Loucy (cell line): ENCODE measurements around the gene CCDC102B.

ENCODE experiments used
- H2AFZ ChIP-seq: fragments of 200-600 bp; sonication (generic); 2 replicates; pipeline ENCODE4 v1.6.0; 2016; ENCODE audit warnings: antibody characterized with exemption, mild to moderate bottlenecking, low read length, moderate library complexity
- H3F3A ChIP-seq: fragments of 200-600 bp; 2 replicates; pipeline ENCODE4 v1.6.0; 2016; ENCODE audit warnings: antibody characterized with exemption, low read depth, mild to moderate bottlenecking
- H3K27me3 ChIP-seq: fragments of 200-600 bp; sonication (generic); 2 replicates; pipeline ENCODE4 v1.6.1; 2014; ENCODE audit warnings: low read length, mild to moderate bottlenecking; ENCODE audit not compliant: insufficient read depth, poor library complexity, severe bottlenecking
- H3K36me3 ChIP-seq: fragments of 200-600 bp; sonication (generic); 2 replicates; pipeline ENCODE4 v1.6.1; 2016; ENCODE audit warnings: low read length; ENCODE audit not compliant: insufficient read depth
- H3K4me1 ChIP-seq: fragments of 200-600 bp; sonication (generic); 2 replicates; pipeline ENCODE4 v1.5.1; 2014; ENCODE audit warnings: low read length, mild to moderate bottlenecking; ENCODE audit not compliant: insufficient read depth, poor library complexity, severe bottlenecking
- H3K4me2 ChIP-seq: fragments of 200-600 bp; sonication (generic); 2 replicates; pipeline ENCODE4 v1.6.0; 2014; ENCODE audit warnings: antibody characterized with exemption, low read length, low read depth, mild to moderate bottlenecking; ENCODE audit not compliant: poor library complexity, severe bottlenecking
- H3K4me3 ChIP-seq: fragments of 200-600 bp; sonication (generic); 2 replicates; pipeline ENCODE4 v1.5.1; 2014; ENCODE audit warnings: low read length, mild to moderate bottlenecking, mixed read lengths; ENCODE audit not compliant: poor library complexity, severe bottlenecking
- H3K79me2 ChIP-seq: fragments of 200-600 bp; sonication (generic); 2 replicates; pipeline ENCODE4 v1.6.1; 2014; ENCODE audit warnings: low read length; ENCODE audit not compliant: insufficient read depth
- H3K9ac ChIP-seq: fragments of 200-600 bp; sonication (generic); 2 replicates; pipeline ENCODE4 v1.6.0; 2014; ENCODE audit warnings: mild to moderate bottlenecking, low read depth, low read length, moderate library complexity; ENCODE audit not compliant: poor library complexity, severe bottlenecking
- H3K9me2 ChIP-seq: fragments of 200-600 bp; sonication (generic); replicated peaks from 2 replicates; pipeline ENCODE4 v1.6.1; 2016; ENCODE audit warnings: low read depth, low read length, mixed read lengths
- H3K9me3 ChIP-seq: fragments of 200-600 bp; sonication (generic); 2 replicates; pipeline ENCODE4 v1.6.1; 2014; ENCODE audit warnings: mild to moderate bottlenecking, antibody characterized with exemption, low read length, low read depth; ENCODE audit not compliant: insufficient read depth
- H4K20me1 ChIP-seq: fragments of 200-600 bp; sonication (generic); 2 replicates; pipeline ENCODE4 v1.6.0; 2014; ENCODE audit warnings: antibody characterized with exemption, low read length, mild to moderate bottlenecking; ENCODE audit not compliant: insufficient read depth, poor library complexity, severe bottlenecking
- EZH2phosphoT487 ChIP-seq: fragments of 200-600 bp; IDR thresholded peaks from 2 replicates; pipeline ENCODE4 v1.6.1; 2018; ENCODE audit warnings: antibody characterized with exemption, mild to moderate bottlenecking, moderate library complexity, borderline replicate concordance
- TF ChIP-seq, protein P1 (sequence below): fragments of 200-600 bp; sonication (generic); conservative IDR thresholded peaks from 2 replicates; pipeline ENCODE4 v1.5.1; 2014; ENCODE audit warnings: mild to moderate bottlenecking, antibody characterized with exemption, low read length

CCDC102B gene

DNA sequence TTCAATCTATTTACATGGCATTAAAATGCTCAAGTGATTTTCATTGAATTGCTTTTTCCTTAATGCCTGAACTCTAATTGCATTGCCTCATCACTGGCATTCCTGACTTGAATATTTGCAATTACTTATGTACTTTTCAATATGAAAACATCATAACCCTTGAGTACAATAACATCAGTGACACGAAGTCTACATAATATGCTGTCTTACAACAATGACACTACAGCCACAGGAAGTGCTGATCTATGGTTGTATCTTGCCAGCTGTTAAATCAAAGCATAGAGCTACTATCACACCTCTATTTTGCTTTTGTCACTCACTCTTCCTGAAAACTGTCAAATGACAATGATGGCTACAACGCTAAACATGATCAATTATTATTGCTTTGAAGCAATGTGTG lies 156.9 kb downstream of the CCDC102B start:
- no peaks in the 10 kb centered on the region for H3K79me2 ChIP-seq
- no peak overlapping the region for H2AFZ ChIP-seq
- H3K9me3 ChIP-seq: no peaks in the 10 kb centered on the region
- no peaks in the 10 kb centered on the region for H3K36me3 ChIP-seq
- H3K4me1 ChIP-seq: no peaks in the 10 kb centered on the region
- TF ChIP-seq EZH2phosphoT487: no peak
- TF ChIP-seq, protein P1, sequence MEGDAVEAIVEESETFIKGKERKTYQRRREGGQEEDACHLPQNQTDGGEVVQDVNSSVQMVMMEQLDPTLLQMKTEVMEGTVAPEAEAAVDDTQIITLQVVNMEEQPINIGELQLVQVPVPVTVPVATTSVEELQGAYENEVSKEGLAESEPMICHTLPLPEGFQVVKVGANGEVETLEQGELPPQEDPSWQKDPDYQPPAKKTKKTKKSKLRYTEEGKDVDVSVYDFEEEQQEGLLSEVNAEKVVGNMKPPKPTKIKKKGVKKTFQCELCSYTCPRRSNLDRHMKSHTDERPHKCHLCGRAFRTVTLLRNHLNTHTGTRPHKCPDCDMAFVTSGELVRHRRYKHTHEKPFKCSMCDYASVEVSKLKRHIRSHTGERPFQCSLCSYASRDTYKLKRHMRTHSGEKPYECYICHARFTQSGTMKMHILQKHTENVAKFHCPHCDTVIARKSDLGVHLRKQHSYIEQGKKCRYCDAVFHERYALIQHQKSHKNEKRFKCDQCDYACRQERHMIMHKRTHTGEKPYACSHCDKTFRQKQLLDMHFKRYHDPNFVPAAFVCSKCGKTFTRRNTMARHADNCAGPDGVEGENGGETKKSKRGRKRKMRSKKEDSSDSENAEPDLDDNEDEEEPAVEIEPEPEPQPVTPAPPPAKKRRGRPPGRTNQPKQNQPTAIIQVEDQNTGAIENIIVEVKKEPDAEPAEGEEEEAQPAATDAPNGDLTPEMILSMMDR: no peak
- H3K4me3 ChIP-seq: no peak overlapping the region
- H3K4me2 ChIP-seq: no peak overlapping the region
- no peaks in the 10 kb centered on the region for H4K20me1 ChIP-seq
- H3K27me3 ChIP-seq: no peaks in the 10 kb centered on the region
- no peaks in the 10 kb centered on the region for H3F3A ChIP-seq
- H3K9me2 ChIP-seq: no peaks in the 10 kb centered on the region
- no peak overlapping the region for H3K9ac ChIP-seq

DNA sequence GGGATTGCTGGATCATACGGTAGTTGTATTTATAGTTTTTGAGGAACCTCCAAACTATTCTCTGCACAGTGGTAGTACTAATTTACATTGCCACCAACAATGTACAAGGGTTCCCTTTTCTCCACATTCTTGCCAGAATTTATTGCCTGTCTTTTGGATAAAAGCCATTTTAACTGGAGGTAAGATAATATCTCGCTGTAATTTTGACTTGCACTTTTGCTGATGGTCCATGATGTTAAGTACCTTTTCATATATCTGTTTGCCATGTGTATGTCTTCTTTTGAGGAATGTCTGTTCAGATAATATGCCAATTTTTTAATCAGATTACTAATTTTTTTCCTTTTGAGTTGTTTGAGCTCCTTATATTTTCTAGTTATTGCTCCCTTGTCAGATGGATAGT lies 158.8 kb downstream of the CCDC102B start:
- Histone ChIP-seq H3K9me2 (no peaks in the 10 kb centered on the region), H3K9ac (no peak overlapping the region), H3K27me3 (no peaks in the 10 kb centered on the region), H3K36me3 (no peaks in the 10 kb centered on the region), H3K79me2 (no peaks in the 10 kb centered on the region), H3K4me2 (no peak overlapping the region), H3K4me3 (no peak overlapping the region), H3K4me1 (no peaks in the 10 kb centered on the region), H3F3A (no peaks in the 10 kb centered on the region), H4K20me1 (no peaks in the 10 kb centered on the region), H2AFZ (no peak overlapping the region), H3K9me3 (no peaks in the 10 kb centered on the region)
- TF ChIP-seq, protein P1: no peak
- no peak for TF ChIP-seq EZH2phosphoT487

DNA sequence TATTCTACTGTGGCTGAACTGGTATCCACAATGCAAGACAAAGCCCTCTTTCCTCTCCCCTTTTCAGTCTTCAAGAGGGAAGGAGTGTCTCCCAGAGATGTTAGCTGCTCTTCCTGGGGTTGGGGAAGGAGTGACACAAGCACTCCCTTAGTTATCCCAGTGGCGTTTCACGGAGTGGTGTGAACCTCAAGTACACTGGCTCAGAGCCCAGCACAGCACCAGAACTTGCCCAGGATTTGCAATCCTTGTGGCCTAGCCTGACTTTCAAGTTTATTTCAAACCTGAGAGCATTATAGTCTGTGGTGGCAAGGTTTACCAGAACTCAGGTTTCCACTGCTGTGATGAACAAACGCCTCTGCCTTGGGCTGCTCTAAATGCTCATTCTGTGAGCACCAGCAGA lies 162.5 kb downstream of the CCDC102B start:
- H3K79me2 ChIP-seq: no peaks in the 10 kb centered on the region
- H3K4me1 ChIP-seq: no peaks in the 10 kb centered on the region
- no peak overlapping the region for H3K4me3 ChIP-seq
- H3K27me3 ChIP-seq: no peaks in the 10 kb centered on the region
- H3K4me2 ChIP-seq: no peak overlapping the region
- no peaks in the 10 kb centered on the region for H3K9me2 ChIP-seq
- H3K9me3 ChIP-seq: no peaks in the 10 kb centered on the region
- H2AFZ ChIP-seq: no peak overlapping the region
- no peaks in the 10 kb centered on the region for H3F3A ChIP-seq
- H3K9ac ChIP-seq: no peak overlapping the region
- H3K36me3 ChIP-seq: no peaks in the 10 kb centered on the region
- H4K20me1 ChIP-seq: no peaks in the 10 kb centered on the region
- TF ChIP-seq, protein P1: no peak
- TF ChIP-seq EZH2phosphoT487: no peak
